GM19351 (cell line): ENCODE measurements around the gene SMARCAD1.
"Not testable (repeated sequence)": the region's sequence is repeated elsewhere in the genome, so short reads cannot be mapped to it uniquely, and the experiment has no call there.

Source experiments
- ATAC-seq: cut with Tn5 transposase; IDR thresholded peaks from one replicate; pipeline ENCODE4 v1.9.1; 2021; ENCODE audit warnings: mild to moderate bottlenecking, moderate library complexity; ENCODE audit not compliant: unreplicated experiment

SMARCAD1 gene

GRCh38 chr4:94290245-94290644, 82.6 kb downstream of the SMARCAD1 start:
- no peak for ATAC-seq

- not testable (repeated sequence) for ATAC-seq
These were observed 86.3 kb downstream of the SMARCAD1 start for GRCh38 chr4:94293981-94294380.

GRCh38 chr4:94295473-94295872, 87.8 kb downstream of the SMARCAD1 start:
- ATAC-seq = not testable (repeated sequence)

- no peak for ATAC-seq
These were observed 91.1 kb downstream of the SMARCAD1 start for GRCh38 chr4:94298725-94299252.

GRCh38 chr4:94302191-94302590, 94.5 kb downstream of the SMARCAD1 start:
- no peak for ATAC-seq

GRCh38 chr4:94304365-94304971, 96.8 kb downstream of the SMARCAD1 start:
- peak; percentile 68 for ATAC-seq

GRCh38 chr4:94305466-94306225, 98.0 kb downstream of the SMARCAD1 start:
- ATAC-seq = no peak

- ATAC-seq = no peak
These were observed 99.0 kb downstream of the SMARCAD1 start for GRCh38 chr4:94306713-94307112.

- ATAC-seq = no peak
These were observed 99.7 kb downstream of the SMARCAD1 start for GRCh38 chr4:94307231-94307871.

- ATAC-seq = not testable (repeated sequence)
These were observed 112.3 kb downstream of the SMARCAD1 start for GRCh38 chr4:94319927-94320326.

- ATAC-seq = no peak
These were observed 118.2 kb downstream of the SMARCAD1 start for GRCh38 chr4:94325835-94326234.

GRCh38 chr4:94329933-94330332, 122.3 kb downstream of the SMARCAD1 start:
- ATAC-seq = no peak

GRCh38 chr4:94332983-94333590, 125.4 kb downstream of the SMARCAD1 start:
- no peak for ATAC-seq

- ATAC-seq = no peak
These were observed 126.2 kb downstream of the SMARCAD1 start for GRCh38 chr4:94333866-94334265.

- no peak for ATAC-seq
These were observed 126.8 kb downstream of the SMARCAD1 start for GRCh38 chr4:94334476-94334875.

GRCh38 chr4:94334962-94335361, 127.3 kb downstream of the SMARCAD1 start:
- ATAC-seq = no peak

- no peak for ATAC-seq
These were observed 128.6 kb downstream of the SMARCAD1 start for GRCh38 chr4:94336303-94336702.

- ATAC-seq = not testable (repeated sequence)
These were observed 129.1 kb downstream of the SMARCAD1 start for GRCh38 chr4:94336791-94337190.

- ATAC-seq = peak; percentile 82
These were observed 131.2 kb downstream of the SMARCAD1 start for GRCh38 chr4:94338681-94339351.

- no peak for ATAC-seq
These were observed 132.1 kb downstream of the SMARCAD1 start for GRCh38 chr4:94339779-94340178.
